ENCODE measurements around the gene KDELR3.

GRCh38 chr22:38422611-38423511, 45.0 kb upstream of the KDELR3 start:
- TF ChIP-seq POLR2A (IDR thresholded peaks at IDR 0.05) (no peak), CTCF (IDR thresholded peaks at IDR 0.05) (no peak), POLR2AphosphoS5 (IDR thresholded peaks at IDR 0.05) (no peak), EP300 (IDR thresholded peaks at IDR 0.05; ENCODE audit: low read depth) (no peak)
